CD4-positive, alpha-beta T cell treated with Interleukin-1 beta for 1 hour (primary cell): Measurements from ENCODE around the gene PTP4A1.
"Not testable (repeated sequence)": the region's sequence is repeated elsewhere in the genome, so short reads cannot be mapped to it uniquely, and the experiment has no call there.

Source experiments
- DNase-seq, 2 donors: peaks; one replicate each; pipeline ENCODE4 v3.0.0-alpha.2; 2020 to 2022

PTP4A1 gene

GRCh38 chr6:63572044-63572746, at the start of gene PTP4A1, which contains the start of gene LOC128125822:
Gene PTP4A1, plus strand, starts transcription at chr6:63572480. Its CDS starts 4,401 bp downstream, at chr6:63576881.
Gene LOC128125822, plus strand, starts transcription at chr6:63572480.
- DNase-seq: peak; percentile 96 to 98

GRCh38 chr6:63522911-63523287, 49.4 kb upstream of the PTP4A1 start:
- not testable (repeated sequence) for DNase-seq

DNA sequence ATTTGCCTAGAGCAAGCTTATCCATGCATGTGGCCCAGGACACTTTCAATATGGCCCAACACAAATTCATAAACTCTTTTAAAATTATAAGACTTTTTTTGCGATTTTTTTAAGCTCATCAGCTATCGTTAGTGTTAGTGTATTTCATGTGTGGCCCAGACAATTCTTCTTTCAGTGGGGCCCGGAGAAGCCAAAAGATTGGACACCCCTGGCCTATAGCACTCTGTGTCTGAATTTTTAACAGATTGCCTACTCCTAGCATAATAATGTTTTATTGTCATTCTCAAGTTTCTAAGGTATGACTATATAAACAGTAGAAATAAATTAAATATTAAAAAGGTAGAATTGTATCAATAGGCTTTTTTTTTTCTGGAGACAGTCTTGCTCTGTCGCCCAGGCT, 48.6 kb upstream of the PTP4A1 start:
- no peak for DNase-seq

DNA sequence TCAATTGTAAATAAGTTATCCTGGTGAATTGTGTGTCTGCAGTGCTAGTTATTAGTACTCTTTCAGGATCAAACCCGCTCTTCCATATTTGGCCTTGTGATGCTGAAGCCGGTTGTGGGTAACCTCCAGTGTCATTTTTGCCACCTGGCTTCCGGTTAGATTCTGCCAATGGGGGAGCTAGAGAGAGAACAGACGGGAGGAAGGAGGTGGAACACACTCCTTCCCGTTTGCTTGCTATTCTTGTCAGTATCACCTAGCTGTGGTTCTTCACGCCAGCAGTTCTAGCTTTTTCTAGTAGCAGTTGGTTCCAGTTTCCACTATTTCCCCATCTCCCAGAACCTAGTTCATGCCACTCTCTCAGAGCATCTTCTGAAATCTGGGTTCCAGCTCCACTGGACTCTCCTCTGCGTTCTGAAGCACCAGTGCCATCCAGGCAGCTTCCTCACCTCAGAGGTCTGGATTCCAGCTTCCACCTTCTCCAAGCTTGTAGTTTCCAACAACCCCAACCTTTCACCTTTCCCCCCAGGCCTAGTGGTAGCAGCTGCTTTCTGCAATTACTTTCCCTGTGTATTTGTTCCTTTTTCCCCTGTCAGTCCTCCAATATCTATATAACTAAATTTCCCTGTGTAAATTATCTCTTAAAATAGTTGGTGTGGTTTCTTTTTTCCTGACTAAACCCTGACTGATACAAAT, 46.9 kb upstream of the PTP4A1 start:
- DNase-seq: peak in 1 of 2 donors; percentile 18

DNA sequence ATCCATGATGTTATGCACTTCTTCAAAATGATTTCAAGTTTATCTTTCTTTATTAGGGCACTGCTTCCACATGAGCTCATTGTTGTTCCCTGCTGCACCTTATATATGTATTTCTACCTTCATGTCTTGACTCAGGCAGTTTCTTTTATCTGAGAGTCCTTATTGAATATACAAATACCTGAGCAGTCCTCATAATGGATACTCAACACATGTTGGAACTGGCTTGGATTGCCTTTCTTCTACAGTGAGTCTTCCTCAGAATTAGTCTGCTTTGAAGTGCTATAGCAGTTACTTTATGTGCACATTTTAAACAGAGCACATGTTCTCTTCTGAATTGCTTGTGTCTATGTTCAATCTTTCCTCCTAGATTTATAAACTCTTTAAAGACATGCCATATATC, 45.3 kb upstream of the PTP4A1 start:
- no peak for DNase-seq

DNA sequence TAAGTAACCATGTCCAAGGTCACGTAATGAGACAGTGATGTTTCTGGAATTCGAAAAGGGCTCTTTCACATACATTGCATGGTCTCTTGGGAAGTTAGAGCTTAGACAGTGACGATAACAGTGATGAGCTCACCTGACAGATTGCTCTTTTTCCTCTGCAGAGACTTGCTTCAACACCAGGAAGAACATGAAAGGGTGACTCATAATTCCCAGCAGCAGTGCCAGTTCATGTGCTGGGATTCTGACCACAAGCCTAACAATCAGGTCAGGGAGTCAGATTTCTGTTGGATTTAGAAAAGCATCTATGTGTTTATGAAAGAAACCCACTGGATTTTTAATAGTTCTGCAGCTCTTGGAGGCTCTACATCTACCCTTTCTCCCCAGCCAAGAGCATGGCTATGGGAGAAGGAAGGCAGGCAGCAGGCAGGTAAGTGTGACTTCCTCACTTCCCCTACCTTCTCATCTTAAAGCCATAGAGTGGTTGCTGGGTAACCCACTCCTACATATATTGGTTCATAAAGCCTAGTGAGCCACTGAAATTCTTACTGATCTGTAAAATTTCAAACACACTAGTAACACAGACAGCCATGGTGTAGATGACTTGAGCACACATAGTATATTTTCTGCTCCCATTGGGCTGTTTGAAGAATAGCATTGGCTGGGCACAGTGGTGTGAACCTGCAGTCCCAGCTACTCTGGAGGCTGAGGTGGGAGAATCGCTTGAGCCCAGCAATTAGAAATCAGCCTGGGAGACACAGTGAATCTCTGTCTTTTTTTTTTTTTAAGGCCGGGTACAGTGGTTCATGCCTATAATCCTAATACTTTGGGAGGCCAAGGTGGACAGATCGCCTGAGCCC, 44.4 kb upstream of the PTP4A1 start:
- DNase-seq: no peak

DNA sequence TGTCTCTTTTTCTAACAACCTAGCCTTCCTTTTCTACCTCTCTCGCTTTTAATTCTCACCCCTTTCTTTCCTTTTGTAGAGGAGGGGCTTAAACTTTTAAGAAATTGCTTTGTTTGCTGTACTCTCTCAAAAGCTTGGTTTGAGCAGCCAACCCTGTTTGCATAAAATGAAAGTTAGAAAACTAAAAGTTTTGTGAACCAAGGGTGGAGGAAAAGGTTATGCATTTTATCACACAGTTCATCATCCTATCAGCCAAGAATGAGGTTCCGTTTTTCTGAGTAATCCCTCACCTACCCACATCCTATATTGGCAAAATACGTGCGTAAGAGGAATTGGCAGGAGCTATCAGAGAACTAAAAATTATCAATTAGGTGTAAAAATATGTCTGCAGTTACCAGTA, 42.8 kb upstream of the PTP4A1 start:
- no peak for DNase-seq

DNA sequence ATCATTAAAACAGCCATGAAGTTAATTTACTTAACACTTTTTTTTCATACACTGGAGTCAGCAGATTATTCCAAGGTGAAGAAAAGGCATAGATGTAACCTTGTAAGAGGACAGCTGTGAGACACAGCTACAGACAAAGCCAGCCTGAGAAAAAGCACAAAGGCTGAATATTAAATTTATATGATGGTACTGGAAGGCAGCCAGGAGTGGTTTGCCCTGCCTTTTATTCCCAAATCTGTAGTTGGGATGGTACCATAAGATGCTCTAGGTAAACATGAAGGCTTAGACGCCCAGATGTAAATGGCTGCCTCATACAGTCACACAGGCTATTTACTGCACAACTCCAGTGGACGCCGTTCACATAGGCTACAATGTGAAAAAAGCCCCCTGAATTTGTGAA, 42.1 kb upstream of the PTP4A1 start:
- DNase-seq: no peak

DNA sequence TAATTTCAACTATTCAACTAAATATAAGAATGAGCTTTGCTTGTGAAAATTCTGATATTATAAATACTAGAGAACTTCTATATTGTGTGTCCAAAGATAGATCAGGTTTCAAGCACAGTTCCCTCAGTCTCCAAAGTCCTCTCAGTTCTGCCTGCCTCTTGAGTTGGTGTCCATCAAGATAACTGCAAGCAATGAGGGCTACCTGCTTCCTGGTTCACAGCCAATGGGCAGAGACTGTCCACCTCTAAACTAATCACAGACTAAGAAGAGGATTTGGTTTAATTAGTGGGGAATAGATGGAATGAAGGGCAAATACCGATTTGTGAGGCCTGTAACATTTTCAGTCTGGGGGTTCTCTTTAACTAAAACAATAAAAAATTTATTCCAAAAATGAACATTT, 41.3 kb upstream of the PTP4A1 start:
- no peak for DNase-seq

DNA sequence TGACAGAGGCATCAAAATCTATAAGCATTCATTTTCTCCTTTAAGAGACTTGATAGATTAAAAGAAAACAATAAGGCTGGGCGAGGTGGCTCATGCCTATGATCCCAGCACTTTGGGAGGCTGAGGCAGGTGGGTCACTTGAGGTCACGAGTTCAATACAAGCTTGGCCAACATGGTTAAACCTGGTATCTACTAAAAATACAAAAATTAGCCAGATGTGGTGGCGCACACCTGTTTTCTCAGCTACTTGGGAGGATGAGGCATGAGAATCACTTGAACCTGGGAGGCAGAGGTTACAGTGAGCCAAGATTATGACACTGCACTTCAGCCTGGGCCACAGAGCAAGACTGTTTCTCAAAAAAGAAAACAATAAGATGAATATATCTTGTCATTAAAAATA, 39.3 kb upstream of the PTP4A1 start:
- no peak for DNase-seq

DNA sequence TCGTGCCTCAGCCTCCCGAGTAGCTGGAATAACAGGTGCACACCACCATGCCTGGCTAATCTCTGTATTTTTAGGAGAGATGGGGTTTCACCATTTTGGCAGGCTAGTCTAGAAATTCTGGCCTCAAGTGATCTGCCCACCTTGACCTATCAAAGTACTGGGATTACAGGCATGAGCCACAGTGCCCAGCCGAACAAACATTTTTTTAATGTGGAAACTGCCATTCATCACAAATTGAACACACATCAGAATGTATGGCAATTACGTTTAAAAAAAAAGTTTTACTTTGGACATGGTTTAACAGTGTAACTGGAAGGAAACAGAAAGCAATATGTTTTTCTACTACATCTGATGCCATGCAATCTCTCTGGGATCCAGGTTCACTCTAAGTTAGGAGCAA, 38.3 kb upstream of the PTP4A1 start:
- DNase-seq: no peak

DNA sequence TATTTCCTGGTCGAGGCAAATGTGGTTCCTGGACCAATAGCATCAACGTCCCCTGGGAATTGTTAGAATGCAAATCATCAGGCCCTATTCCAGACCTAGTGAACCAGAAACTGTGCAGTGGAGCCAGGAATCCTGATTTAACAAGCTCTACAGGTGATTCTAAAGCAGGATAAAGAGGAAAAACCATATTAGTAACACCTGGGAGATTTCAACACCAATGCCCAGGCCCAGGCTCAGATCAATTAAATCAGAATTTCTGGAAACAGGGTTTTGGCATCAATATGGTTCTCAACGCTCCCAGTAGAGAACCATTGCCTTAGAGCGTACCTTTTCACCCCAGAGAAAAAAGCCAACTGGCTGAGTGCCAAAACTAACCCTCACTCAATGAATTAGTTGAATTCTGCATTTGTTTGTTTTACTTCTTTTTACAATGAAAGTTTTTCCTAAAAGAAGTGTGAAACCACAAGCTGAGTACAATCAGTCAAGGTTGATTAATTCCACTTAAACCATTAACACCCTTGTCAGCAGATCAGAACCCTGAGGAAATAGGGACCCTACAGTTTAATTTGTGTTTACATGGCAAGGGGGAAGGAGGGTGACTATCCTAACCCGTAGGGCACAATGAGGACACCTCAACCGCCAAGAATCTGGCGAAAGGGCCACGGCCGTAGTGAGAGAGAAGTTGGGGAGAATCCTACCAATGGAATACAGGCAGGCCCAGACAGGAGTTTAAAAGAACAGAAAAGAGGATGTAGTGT, 34.9 kb upstream of the PTP4A1 start:
- DNase-seq: no peak

DNA sequence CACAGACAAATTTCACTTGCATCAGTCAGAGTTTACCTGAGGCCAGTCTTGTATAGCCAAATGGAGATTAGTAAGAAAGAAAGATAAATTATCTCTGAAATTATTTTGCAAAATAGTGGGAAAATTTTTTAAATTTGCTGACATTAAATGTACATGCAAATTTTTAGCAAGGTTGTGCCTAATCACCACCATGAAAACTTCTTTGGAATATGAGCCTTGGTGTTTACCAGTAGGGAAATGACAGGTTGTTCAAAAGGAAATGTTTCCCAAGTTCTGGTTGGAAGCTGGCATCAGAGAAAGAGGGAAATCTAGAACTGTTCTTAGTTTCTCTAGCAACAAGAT, 34.4 kb upstream of the PTP4A1 start:
- no peak for DNase-seq

DNA sequence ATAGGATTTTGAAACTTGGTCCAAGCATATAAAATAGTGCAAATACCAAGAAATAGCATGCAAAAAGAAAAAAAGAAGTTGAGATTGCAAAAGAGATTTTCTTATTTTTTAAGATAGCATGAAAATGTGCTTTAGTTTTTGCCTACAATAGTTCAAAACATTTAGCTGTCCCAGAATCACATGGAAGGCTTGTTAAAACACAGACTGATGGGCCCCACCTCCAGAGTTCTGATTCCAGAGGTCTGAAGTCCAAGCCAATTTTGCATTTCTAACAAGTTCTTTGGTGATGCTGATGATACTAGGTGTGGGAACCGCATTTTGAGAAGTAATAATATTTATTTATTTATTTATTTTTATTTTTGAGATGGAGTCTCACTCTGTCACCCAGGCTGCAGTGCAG, 33.7 kb upstream of the PTP4A1 start:
- DNase-seq: no peak

DNA sequence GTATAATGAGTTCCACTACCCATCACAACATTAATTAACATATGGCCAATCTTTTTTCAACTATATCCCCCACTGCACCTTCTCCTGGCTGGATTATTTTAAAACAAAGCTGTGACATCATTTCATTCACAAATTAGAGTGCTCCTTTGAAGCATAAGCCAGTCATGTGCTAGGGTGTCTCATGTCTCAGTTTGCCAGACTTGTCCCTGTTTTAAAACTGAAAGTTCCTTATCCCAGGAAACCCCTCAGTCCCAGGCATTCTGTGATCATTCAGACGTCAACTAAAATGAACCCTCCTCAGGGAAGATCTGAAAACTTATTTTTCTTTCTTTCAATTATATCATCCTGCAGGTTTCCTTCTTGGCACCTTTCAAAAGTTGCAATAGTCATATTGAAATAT, 29.3 kb upstream of the PTP4A1 start:
- DNase-seq: no peak

DNA sequence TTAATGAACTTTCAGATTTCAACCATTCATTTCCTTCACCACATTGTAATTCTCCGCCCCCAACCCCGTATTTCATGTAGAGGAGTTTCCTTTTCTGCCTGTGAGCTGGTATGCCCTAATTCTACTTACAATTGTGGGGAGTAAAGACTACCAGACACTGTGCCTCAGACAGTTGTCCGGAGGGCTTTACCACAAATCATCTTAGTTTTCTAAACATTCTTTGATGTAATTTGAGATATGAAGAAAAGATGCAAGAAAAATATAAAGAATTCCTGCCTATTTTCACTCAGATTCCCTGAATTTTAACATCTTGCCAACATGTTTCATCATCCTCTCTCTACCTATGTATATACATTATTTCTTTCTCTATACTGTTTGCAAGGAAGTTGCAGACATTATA, 28.3 kb upstream of the PTP4A1 start:
- DNase-seq: no peak

DNA sequence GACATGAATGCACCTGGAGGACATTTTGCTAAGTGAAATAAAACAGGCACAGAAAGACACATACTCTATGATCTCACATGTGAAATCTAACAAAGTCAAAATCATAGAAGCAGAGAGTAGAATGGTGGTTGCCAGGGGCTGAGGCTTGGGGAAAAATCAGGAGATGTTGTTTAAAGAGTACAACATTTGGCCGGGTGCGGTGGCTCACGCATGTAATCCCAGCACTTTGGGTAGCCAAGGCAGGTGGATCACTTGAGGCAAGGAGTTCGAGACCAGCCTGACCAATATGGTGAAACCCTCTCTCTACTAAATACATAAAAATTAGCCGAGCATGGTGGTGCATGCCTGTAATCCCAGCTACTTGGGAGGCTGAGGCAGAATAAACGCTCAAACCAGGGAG, 26.0 kb upstream of the PTP4A1 start:
- DNase-seq: no peak

DNA sequence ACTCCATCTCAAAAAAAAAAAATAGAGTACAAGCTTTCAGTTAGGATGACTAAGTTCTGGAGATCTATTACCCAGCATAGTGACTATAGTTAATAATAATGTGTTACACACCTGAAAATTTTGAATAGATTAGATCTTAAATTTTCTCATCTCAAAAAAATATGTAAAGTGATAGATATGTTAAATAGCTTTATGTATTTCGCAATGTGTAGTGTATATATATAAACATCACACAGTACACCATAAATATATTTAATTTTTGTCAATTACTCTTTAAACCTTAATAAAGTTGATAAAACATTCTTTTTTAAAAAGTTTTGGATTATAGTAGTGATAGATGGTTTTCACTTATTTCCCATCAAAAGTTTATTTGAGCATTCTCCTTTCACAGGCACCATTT, 25.6 kb upstream of the PTP4A1 start:
- DNase-seq: no peak

GRCh38 chr6:63549076-63549475, 23.2 kb upstream of the PTP4A1 start:
- DNase-seq: no peak

DNA sequence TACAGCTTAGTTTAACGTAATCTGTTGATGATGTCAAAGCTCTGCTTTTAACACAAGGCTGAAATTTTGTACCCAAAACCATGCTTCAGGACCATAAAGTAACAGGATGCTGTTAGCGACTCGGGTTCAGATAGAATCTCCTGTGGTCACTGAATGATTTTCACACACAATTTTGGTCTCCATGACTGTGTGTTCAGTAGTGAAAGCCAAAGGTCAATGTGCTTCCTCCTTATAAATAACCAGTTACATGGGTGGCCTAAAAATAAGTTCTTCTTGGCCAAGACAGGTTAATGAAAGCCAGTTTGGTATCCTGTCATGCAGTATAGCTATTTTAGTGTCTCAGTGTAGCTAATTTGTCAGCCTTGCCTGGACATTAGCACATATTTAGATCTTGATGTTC, 19.1 kb upstream of the PTP4A1 start:
- no peak for DNase-seq

- no peak for DNase-seq
These were observed 18.4 kb upstream of the PTP4A1 start for GRCh38 chr6:63553900-63554299.

GRCh38 chr6:63554782-63555181, 17.5 kb upstream of the PTP4A1 start:
- DNase-seq: no peak

DNA sequence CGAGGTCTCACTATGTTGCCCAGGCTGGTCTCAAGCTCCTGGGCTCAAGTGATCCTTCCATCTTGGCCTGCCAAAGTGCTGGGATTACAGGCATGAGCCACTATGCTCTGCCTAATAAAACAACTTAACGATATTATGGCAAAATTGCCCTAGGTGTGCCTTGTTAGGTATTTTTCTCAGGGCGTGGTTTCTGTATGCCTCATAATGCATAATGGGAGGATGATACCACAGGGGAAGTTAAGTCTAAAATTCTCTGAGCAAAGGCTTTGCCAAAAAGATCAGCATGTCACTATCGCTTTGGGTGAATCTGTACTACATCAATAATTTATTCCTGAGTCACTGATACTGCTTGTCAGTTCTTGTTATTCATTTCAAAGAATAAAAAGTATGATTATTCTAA, 15.9 kb upstream of the PTP4A1 start:
- DNase-seq: no peak
